Measurements from ENCODE around the gene TSFM.

TSFM gene

DNA sequence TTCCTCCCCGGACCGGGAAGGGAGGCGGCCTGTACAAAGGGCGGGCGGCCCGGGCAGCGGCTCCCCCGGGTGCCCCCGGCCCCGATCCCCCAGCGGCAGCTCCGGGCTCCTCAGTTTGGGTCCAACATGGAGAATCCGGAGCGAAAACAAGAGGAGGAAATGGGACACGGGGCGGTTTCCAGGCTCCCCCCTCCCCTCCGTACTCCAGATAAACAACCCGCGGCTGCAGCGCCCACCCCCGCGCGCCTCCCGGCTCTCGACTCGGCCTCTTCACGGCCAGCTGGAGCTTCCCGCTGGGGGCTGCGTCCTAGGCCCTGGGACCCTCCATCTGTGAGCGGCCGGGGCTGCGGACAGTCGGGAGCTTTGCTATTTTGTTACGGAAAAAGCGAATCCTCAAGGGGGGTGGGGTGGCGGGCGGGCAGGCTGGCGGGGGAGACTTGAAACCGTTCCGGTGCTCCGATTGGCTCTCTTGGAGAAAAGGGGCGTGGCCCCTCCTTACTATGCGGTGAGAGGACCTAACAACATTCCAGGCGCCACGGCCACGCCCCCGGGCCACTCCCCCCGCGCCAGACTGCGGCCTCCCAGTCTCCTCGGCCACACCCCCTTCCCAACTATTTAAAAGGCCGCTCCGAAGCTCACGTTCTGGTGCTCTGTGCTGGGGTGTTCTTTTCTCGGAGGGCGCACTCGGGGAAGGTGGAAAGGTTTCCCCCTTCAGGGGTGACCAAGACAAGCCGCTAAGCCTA, 64.2 kb downstream of the TSFM start, which contains the start of gene CTDSP2 (continued):
- TF ChIP-seq FEZF1 (tag by site-specific recombination; IDR thresholded peaks at IDR 0.05) (peak; percentile 26; the same call in 1 of the 2 replicates), ZNF777 (tag by site-specific recombination; IDR thresholded peaks at IDR 0.05; ENCODE audit: borderline replicate concordance) (no peak), ZNF26 (tag by site-specific recombination; IDR thresholded peaks at IDR 0.05) (no peak), ZNF501 (tag by site-specific recombination; IDR thresholded peaks at IDR 0.05) (no peak; the same call in 1 of the 2 replicates), ZNF302 (tag by site-specific recombination; IDR thresholded peaks at IDR 0.05; ENCODE audit: low read depth) (no peak), HOXC10 (CRISPR knock-in tag; IDR thresholded peaks at IDR 0.05) (no peak), ZBTB48 (tag by site-specific recombination; IDR thresholded peaks at IDR 0.05) (0 out of 2 replicates have a peak, but pooled peaks have one; percentile 14), ZSCAN23 (tag by site-specific recombination; IDR thresholded peaks at IDR 0.05) (no peak), ZBTB7A (tag by site-specific recombination; IDR thresholded peaks at IDR 0.05; ENCODE audit: low read depth) (peak; percentile 81; the same call in 1 of the 2 replicates), ZNF133 (tag by site-specific recombination; IDR thresholded peaks at IDR 0.05) (no peak), ZNF621 (tag by site-specific recombination; IDR thresholded peaks at IDR 0.05) (no peak), AEBP2 (tag by site-specific recombination; IDR thresholded peaks at IDR 0.05; ENCODE audit: borderline replicate concordance) (no peak), SP3 (tag by site-specific recombination; IDR thresholded peaks at IDR 0.05) (peak; percentile 87), ZIC2 (tag by site-specific recombination; IDR thresholded peaks at IDR 0.05) (peak; percentile 65), MZF1 (tag by site-specific recombination; IDR thresholded peaks at IDR 0.05; ENCODE audit: borderline replicate concordance) (0 out of 2 replicates have a peak, but pooled peaks have one; percentile 15), ZNF596 (tag by site-specific recombination; IDR thresholded peaks at IDR 0.05) (no peak), ZNF366 (tag by site-specific recombination; conservative IDR thresholded peaks at IDR 0.05) (peak; percentile 68), SP2 (tag by site-specific recombination; IDR thresholded peaks at IDR 0.05) (peak; percentile 73), ZNF843 (tag by site-specific recombination; IDR thresholded peaks at IDR 0.05) (0 out of 2 replicates have a peak, but pooled peaks have one; percentile 6), ZNF16 (tag by site-specific recombination; IDR thresholded peaks at IDR 0.05; ENCODE audit: low read depth) (no peak), ZEB2 (tag by site-specific recombination; IDR thresholded peaks at IDR 0.05) (peak; percentile 29), REPIN1 (tag by site-specific recombination; IDR thresholded peaks at IDR 0.05; ENCODE audit: low read depth) (no peak), ZNF585B (tag by site-specific recombination; IDR thresholded peaks at IDR 0.05) (no peak)
- TF ChIP-seq, protein P1, sequence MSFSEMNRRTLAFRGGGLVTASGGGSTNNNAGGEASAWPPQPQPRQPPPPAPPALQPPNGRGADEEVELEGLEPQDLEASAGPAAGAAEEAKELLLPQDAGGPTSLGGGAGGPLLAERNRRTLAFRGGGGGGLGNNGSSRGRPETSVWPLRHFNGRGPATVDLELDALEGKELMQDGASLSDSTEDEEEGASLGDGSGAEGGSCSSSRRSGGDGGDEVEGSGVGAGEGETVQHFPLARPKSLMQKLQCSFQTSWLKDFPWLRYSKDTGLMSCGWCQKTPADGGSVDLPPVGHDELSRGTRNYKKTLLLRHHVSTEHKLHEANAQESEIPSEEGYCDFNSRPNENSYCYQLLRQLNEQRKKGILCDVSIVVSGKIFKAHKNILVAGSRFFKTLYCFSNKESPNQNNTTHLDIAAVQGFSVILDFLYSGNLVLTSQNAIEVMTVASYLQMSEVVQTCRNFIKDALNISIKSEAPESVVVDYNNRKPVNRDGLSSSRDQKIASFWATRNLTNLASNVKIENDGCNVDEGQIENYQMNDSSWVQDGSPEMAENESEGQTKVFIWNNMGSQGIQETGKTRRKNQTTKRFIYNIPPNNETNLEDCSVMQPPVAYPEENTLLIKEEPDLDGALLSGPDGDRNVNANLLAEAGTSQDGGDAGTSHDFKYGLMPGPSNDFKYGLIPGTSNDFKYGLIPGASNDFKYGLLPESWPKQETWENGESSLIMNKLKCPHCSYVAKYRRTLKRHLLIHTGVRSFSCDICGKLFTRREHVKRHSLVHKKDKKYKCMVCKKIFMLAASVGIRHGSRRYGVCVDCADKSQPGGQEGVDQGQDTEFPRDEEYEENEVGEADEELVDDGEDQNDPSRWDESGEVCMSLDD (tag by site-specific recombination; IDR thresholded peaks at IDR 0.05), result no peak
- TF ChIP-seq, protein P2, sequence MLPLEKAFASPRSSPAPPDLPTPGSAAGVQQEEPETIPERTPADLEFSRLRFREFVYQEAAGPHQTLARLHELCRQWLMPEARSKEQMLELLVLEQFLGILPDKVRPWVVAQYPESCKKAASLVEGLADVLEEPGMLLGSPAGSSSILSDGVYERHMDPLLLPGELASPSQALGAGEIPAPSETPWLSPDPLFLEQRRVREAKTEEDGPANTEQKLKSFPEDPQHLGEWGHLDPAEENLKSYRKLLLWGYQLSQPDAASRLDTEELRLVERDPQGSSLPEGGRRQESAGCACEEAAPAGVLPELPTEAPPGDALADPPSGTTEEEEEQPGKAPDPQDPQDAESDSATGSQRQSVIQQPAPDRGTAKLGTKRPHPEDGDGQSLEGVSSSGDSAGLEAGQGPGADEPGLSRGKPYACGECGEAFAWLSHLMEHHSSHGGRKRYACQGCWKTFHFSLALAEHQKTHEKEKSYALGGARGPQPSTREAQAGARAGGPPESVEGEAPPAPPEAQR (tag by site-specific recombination; IDR thresholded peaks at IDR 0.05), result no peak
- TF ChIP-seq, protein P3, sequence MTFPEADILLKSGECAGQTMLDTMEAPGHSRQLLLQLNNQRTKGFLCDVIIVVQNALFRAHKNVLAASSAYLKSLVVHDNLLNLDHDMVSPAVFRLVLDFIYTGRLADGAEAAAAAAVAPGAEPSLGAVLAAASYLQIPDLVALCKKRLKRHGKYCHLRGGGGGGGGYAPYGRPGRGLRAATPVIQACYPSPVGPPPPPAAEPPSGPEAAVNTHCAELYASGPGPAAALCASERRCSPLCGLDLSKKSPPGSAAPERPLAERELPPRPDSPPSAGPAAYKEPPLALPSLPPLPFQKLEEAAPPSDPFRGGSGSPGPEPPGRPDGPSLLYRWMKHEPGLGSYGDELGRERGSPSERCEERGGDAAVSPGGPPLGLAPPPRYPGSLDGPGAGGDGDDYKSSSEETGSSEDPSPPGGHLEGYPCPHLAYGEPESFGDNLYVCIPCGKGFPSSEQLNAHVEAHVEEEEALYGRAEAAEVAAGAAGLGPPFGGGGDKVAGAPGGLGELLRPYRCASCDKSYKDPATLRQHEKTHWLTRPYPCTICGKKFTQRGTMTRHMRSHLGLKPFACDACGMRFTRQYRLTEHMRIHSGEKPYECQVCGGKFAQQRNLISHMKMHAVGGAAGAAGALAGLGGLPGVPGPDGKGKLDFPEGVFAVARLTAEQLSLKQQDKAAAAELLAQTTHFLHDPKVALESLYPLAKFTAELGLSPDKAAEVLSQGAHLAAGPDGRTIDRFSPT (tag by site-specific recombination; IDR thresholded peaks at IDR 0.05), result 0 out of 2 replicates have a peak, but pooled peaks have one; percentile 14
- TF ChIP-seq, protein P4, sequence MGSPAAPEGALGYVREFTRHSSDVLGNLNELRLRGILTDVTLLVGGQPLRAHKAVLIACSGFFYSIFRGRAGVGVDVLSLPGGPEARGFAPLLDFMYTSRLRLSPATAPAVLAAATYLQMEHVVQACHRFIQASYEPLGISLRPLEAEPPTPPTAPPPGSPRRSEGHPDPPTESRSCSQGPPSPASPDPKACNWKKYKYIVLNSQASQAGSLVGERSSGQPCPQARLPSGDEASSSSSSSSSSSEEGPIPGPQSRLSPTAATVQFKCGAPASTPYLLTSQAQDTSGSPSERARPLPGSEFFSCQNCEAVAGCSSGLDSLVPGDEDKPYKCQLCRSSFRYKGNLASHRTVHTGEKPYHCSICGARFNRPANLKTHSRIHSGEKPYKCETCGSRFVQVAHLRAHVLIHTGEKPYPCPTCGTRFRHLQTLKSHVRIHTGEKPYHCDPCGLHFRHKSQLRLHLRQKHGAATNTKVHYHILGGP (tag by site-specific recombination; IDR thresholded peaks at IDR 0.05), result no peak
- TF ChIP-seq, protein P5, sequence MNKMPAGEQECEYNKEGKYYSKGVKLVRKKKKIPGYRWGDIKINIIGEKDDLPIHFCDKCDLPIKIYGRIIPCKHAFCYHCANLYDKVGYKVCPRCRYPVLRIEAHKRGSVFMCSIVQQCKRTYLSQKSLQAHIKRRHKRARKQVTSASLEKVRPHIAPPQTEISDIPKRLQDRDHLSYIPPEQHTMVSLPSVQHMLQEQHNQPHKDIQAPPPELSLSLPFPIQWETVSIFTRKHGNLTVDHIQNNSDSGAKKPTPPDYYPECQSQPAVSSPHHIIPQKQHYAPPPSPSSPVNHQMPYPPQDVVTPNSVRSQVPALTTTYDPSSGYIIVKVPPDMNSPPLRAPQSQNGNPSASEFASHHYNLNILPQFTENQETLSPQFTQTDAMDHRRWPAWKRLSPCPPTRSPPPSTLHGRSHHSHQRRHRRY (tag by site-specific recombination; IDR thresholded peaks at IDR 0.05), result no peak

Measured in HEK293 (cell line).